Esophagus muscularis mucosa (tissue), 4 donors: ENCODE data around the gene CAPN14. TPM values are rescaled to one million over a fixed set of nuclear protein-coding genes. Genes with fewer than 3 reads are reported as not detected.

Source experiments
- DNase-seq: peaks from one replicate; pipeline ENCODE4 v3.0.0-alpha.2; 2017; ENCODE audit errors: extremely low spot score
- H3K27ac ChIP-seq, 4 donors: fragments of 200-600 bp; sonication (generic); replicated peaks in 1 of 4; 1 replicate in 3 of 4; 2 replicates in 1 of 4; pipeline ENCODE4 v1.5.1; 2016 to 2019; ENCODE audit warnings: mild to moderate bottlenecking in 1 of 4
- H3K27me3 ChIP-seq, 4 donors: fragments of 200-600 bp; sonication (generic); one replicate each; pipeline versions ENCODE4 v1.5.1 to v1.6.0; 2016 to 2019
- H3K36me3 ChIP-seq, 4 donors: fragments of 200-600 bp; sonication (generic); one replicate each; pipeline ENCODE4 v1.5.1; 2016 to 2019
- H3K4me1 ChIP-seq, 4 donors: fragments of 200-600 bp; sonication (generic); one replicate each; pipeline ENCODE4 v1.5.1; 2016 to 2019
- H3K4me3 ChIP-seq, 4 donors: fragments of 200-600 bp; sonication (generic); 1 replicate in 2 of 4; 2 replicates in 2 of 4; pipeline ENCODE4 v1.5.1; 2016 to 2019; ENCODE audit warnings: mild to moderate bottlenecking in 4 of 4, moderate library complexity in 1 of 4
- H3K9me3 ChIP-seq, 4 donors: fragments of 200-600 bp; sonication (generic); 1 replicate in 3 of 4; 2 replicates in 1 of 4; pipeline ENCODE4 v1.5.1; 2016 to 2019
- CTCF ChIP-seq, 3 experiments: fragments of 200-600 bp in 2 of 3; fragments of 450-650 bp in 1 of 3; sonication (generic) in 2 of 3; IDR thresholded peaks; one replicate each; pipeline ENCODE4 v1.5.1; 2017 to 2019; ENCODE audit warnings: antibody characterized with exemption in 3 of 3, mild to moderate bottlenecking in 2 of 3, moderate library complexity in 1 of 3
- EP300 ChIP-seq: sonication (generic); formaldehyde crosslinking; IDR thresholded peaks from one replicate; pipeline ENCODE4 v1.6.1; 2017; ENCODE audit warnings: antibody characterized with exemption
- POLR2A ChIP-seq: fragments of 450-650 bp; IDR thresholded peaks from one replicate; pipeline ENCODE4 v1.6.1; 2017; ENCODE audit warnings: antibody characterized with exemption, moderate library complexity, mild to moderate bottlenecking, low read depth
- POLR2AphosphoS5 ChIP-seq, 2 donors: sonication (generic); formaldehyde crosslinking; IDR thresholded peaks; one replicate each; pipeline ENCODE4 v1.6.1; 2017; ENCODE audit warnings: antibody characterized with exemption in 2 of 2
- WGBS: methylation state at CpG from one replicate; pipeline ENCODE4 v1.1.5; 2018; 5-methylcytosine and 5-hydroxymethylcytosine counted together
- intact Hi-C: fragments of 100-400 bp; cut with DNase I; formaldehyde crosslinking; loops from one replicate; pipeline ENCODE4 v1.15.1; 2023
- total RNA-seq, 4 donors: library from RNA; depleted of rRNA; stranded (reverse); fragments of >200 nt; gene quantifications; one replicate each; pipeline versions ENCODE4 v1.1.0 to v1.2.1, GENCODE V29; 2016

Gene CAPN14
- total RNA-seq, 4 donors from 2014 or later, result 0.42 TPM; not detected in 3

GRCh38 chr2:31193806-31194205 lies 23.5 kb downstream of the CAPN14 start:
- TF ChIP-seq CTCF (IDR thresholded peaks at IDR 0.05) (no peak), POLR2AphosphoS5 (IDR thresholded peaks at IDR 0.05) (no peak), POLR2A (no peak), EP300 (no peak)
- no peak for DNase-seq
- H3K9me3 ChIP-seq, result no peaks in the 10 kb centered on the region
- no peak overlapping the region for H3K27ac ChIP-seq
- H3K36me3 ChIP-seq, result no peaks in the 10 kb centered on the region
- intact Hi-C loops, result no loop called here
- no peaks in the 10 kb centered on the region for H3K4me1 ChIP-seq
- no peaks in the 10 kb centered on the region for H3K27me3 ChIP-seq
- WGBS, result 90% methylated on average over 4 of the region's 4 CpGs
- no peak overlapping the region for H3K4me3 ChIP-seq

GRCh38 chr2:31192851-31193392 lies 24.4 kb downstream of the CAPN14 start:
- intact Hi-C loops, result no loop called here
- 89% methylated on average over 11 of the region's 12 CpGs for WGBS
- DNase-seq, result no peak
- H3K27me3 ChIP-seq, result no peaks in the 10 kb centered on the region
- TF ChIP-seq POLR2A (no peak), EP300 (no peak), CTCF (IDR thresholded peaks at IDR 0.05) (no peak), POLR2AphosphoS5 (IDR thresholded peaks at IDR 0.05) (no peak)
- no peak overlapping the region for H3K27ac ChIP-seq
- H3K36me3 ChIP-seq, result no peaks in the 10 kb centered on the region
- H3K9me3 ChIP-seq, result no peaks in the 10 kb centered on the region
- no peak overlapping the region for H3K4me3 ChIP-seq
- no peaks in the 10 kb centered on the region for H3K4me1 ChIP-seq

- WGBS, result 94% methylated on average over 2 of the region's 2 CpGs
- Histone ChIP-seq H3K4me3 (no peak overlapping the region), H3K27ac (no peak overlapping the region), H3K27me3 (no peaks in the 10 kb centered on the region), H3K9me3 (no peaks in the 10 kb centered on the region), H3K4me1 (no peaks in the 10 kb centered on the region), H3K36me3 (no peaks in the 10 kb centered on the region)
- intact Hi-C loops, result no loop called here
- TF ChIP-seq EP300, result no peak
- no peak for TF ChIP-seq POLR2A
- TF ChIP-seq CTCF (IDR thresholded peaks at IDR 0.05), result no peak
- no peak for TF ChIP-seq POLR2AphosphoS5 (IDR thresholded peaks at IDR 0.05)
- DNase-seq, result no peak
Observed at GRCh38 chr2:31192396-31192795, 24.9 kb downstream of the CAPN14 start.

GRCh38 chr2:31191931-31192330 lies 25.4 kb downstream of the CAPN14 start:
- no peaks in the 10 kb centered on the region for H3K9me3 ChIP-seq
- WGBS, result 83% methylated on average over 5 of the region's 11 CpGs
- no peak for DNase-seq
- no peak for TF ChIP-seq POLR2AphosphoS5 (IDR thresholded peaks at IDR 0.05)
- TF ChIP-seq CTCF (IDR thresholded peaks at IDR 0.05), result no peak
- no peak for TF ChIP-seq EP300
- no peak for TF ChIP-seq POLR2A
- no peaks in the 10 kb centered on the region for H3K4me1 ChIP-seq
- intact Hi-C loops, result no loop called here
- no peak overlapping the region for H3K27ac ChIP-seq
- no peak overlapping the region for H3K4me3 ChIP-seq
- peaks cover 0 to 4% (median 2%) of the 10 kb centered on the region in 4 donors for H3K27me3 ChIP-seq
- H3K36me3 ChIP-seq, result no peaks in the 10 kb centered on the region

- no peak for DNase-seq
- TF ChIP-seq POLR2A, result no peak
- TF ChIP-seq POLR2AphosphoS5 (IDR thresholded peaks at IDR 0.05), result no peak
- TF ChIP-seq CTCF (IDR thresholded peaks at IDR 0.05), result no peak
- TF ChIP-seq EP300, result no peak
- Histone ChIP-seq H3K27me3 (peaks cover 0 to 5% (median 2%) of the 10 kb centered on the region in 4 donors), H3K4me3 (no peak overlapping the region), H3K9me3 (no peaks in the 10 kb centered on the region), H3K27ac (no peak overlapping the region), H3K4me1 (no peaks in the 10 kb centered on the region), H3K36me3 (no peaks in the 10 kb centered on the region)
- 87% methylated on average over 1 of the region's 1 CpG for WGBS
- intact Hi-C loops, result no loop called here
Observed at GRCh38 chr2:31190188-31190587, 27.1 kb downstream of the CAPN14 start.
